ENCODE measurements around the gene ARHGAP21.

GRCh38 chr10:24750695-24751094, 27.0 kb upstream of the ARHGAP21 start:
- TF ChIP-seq CTCF (optimal IDR thresholded peaks at IDR 0.05 in 1 of 3, IDR thresholded peaks at IDR 0.05 in 1 of 3, conservative IDR thresholded peaks at IDR 0.05 in 1 of 3; ENCODE audit: extremely low read depth in 1 of 3, insufficient read depth in 2 of 3, low read length in 3 of 3) = no peak
- TF ChIP-seq EZH2 (IDR thresholded peaks at IDR 0.05; ENCODE audit: low read length) = no peak
